Endothelial cell of umbilical vein (primary cell): ENCODE measurements around the gene KLHL5. TPM values are rescaled to one million over a fixed set of nuclear protein-coding genes. Genes with fewer than 3 reads are reported as not detected.

ENCODE experiments used
- BruUV-seq: library from RNA; stranded (reverse); fragments of 400-500 nt; replicated peaks from 2 replicates; lab custom pipeline; 2021; lab: Mats Ljungman, UMichigan
- CTCF ChIA-PET: fragments of 300-600, 350-600 bp; sonication (Branson Sonifier 250); formaldehyde crosslinking; loops from one replicate; lab custom pipeline; 2021; ENCODE audit warnings: antibody characterized with exemption, inconsistent platforms; lab: Charles Lee
- POLR2A ChIA-PET: fragments of 300-600, 350-600 bp; sonication (Branson Sonifier 250); formaldehyde crosslinking; loops from one replicate; lab custom pipeline; 2021; ENCODE audit warnings: antibody characterized with exemption, inconsistent platforms; lab: Charles Lee
- DNase-seq: peaks from one replicate; pipeline ENCODE4 v3.0.0-alpha.2; 2011; ENCODE audit warnings: low read depth, low spot score
- FAIRE-seq: peaks from 2 replicates; lab custom pipeline; 2011; peaks lifted over from hg19 to GRCh38; lab: Jason Lieb, UNC
- H2AFZ ChIP-seq: 2 replicates; pipeline ENCODE4 v1.6.0; 2012; ENCODE audit warnings: low read depth, low read length, control low read depth, inconsistent platforms
- H3K27ac ChIP-seq: 2 replicates; pipeline ENCODE4 v1.5.1; 2011; ENCODE audit warnings: low read depth, mild to moderate bottlenecking, control low read depth, low read length, moderate library complexity; ENCODE audit not compliant: insufficient read depth
- H3K27me3 ChIP-seq, 2 experiments: 2 replicates each; pipeline versions ENCODE4 v1.6.0 to v1.6.1; 2011; ENCODE audit warnings: low read length in 2 of 2, mixed read lengths in 1 of 2; ENCODE audit not compliant: control insufficient read depth in 2 of 2, insufficient read depth in 2 of 2
- H3K36me3 ChIP-seq, 2 experiments: 2 replicates in 1 of 2; 3 replicates in 1 of 2; pipeline ENCODE4 v1.5.1; 2011; ENCODE audit warnings: low read length in 2 of 2, mild to moderate bottlenecking in 1 of 2, moderate library complexity in 1 of 2; ENCODE audit not compliant: control insufficient read depth in 2 of 2, insufficient read depth in 2 of 2; ENCODE audit errors: extremely low read depth in 1 of 2
- H3K4me1 ChIP-seq: 3 replicates; pipeline ENCODE4 v1.5.1; 2011; ENCODE audit warnings: mild to moderate bottlenecking, low read length; ENCODE audit not compliant: control insufficient read depth, insufficient read depth; ENCODE audit errors: extremely low read depth
- H3K4me2 ChIP-seq: 2 replicates; pipeline ENCODE4 v1.6.1; 2011; ENCODE audit warnings: low read length, control low read depth, mixed read lengths; ENCODE audit not compliant: insufficient read depth
- H3K4me3 ChIP-seq, 3 experiments: fragments of 200-600 bp in 1 of 3; sonication (generic), shearing (Covaris generic) in 1 of 3; replicated peaks in 1 of 3; 2 replicates each; pipeline ENCODE4 v1.5.1; 2011 to 2016; ENCODE audit warnings: control low read depth in 3 of 3, low read length in 3 of 3, mild to moderate bottlenecking in 2 of 3, inconsistent platforms in 1 of 3, low read depth in 1 of 3, moderate library complexity in 1 of 3; ENCODE audit not compliant: insufficient read depth in 1 of 3
- H3K79me2 ChIP-seq: 2 replicates; pipeline ENCODE4 v1.6.0; 2012; ENCODE audit warnings: low read length, inconsistent platforms; ENCODE audit not compliant: control insufficient read depth, insufficient read depth
- H3K9ac ChIP-seq: replicated peaks from 2 replicates; pipeline ENCODE3; 2011; ENCODE audit warnings: low read length, control low read depth; ENCODE audit not compliant: insufficient read depth; ENCODE audit errors: extremely low read depth
- H3K9me1 ChIP-seq: replicated peaks from 3 replicates; pipeline ENCODE4 v1.6.0; 2011; ENCODE audit warnings: mild to moderate bottlenecking, low read length; ENCODE audit not compliant: control insufficient read depth, insufficient read depth; ENCODE audit errors: extremely low read depth
- H3K9me3 ChIP-seq: replicated peaks from 2 replicates; pipeline ENCODE4 v1.5.1; 2012; ENCODE audit warnings: low read length, inconsistent platforms; ENCODE audit not compliant: control insufficient read depth, insufficient read depth
- H4K20me1 ChIP-seq: replicated peaks from 2 replicates; pipeline ENCODE3; 2011; ENCODE audit warnings: mild to moderate bottlenecking, low read length; ENCODE audit not compliant: control insufficient read depth, insufficient read depth; ENCODE audit errors: extremely low read depth
- EZH2 ChIP-seq: IDR thresholded peaks from 2 replicates; pipeline ENCODE4 v1.6.1; 2012; ENCODE audit warnings: borderline replicate concordance, low read depth, mild to moderate bottlenecking, moderate library complexity, low read length, inconsistent platforms; ENCODE audit not compliant: severe bottlenecking
- FOS ChIP-seq: IDR thresholded peaks from 2 replicates; pipeline ENCODE4 v1.6.1; 2011; ENCODE audit warnings: mild to moderate bottlenecking, low read length, moderate library complexity, borderline replicate concordance; ENCODE audit not compliant: insufficient read depth
- GATA2 ChIP-seq: IDR thresholded peaks from 2 replicates; pipeline ENCODE4 v1.7.0; 2011; ENCODE audit warnings: low read depth, mild to moderate bottlenecking, moderate library complexity, mixed read lengths, low read length; ENCODE audit not compliant: insufficient read length, insufficient read depth
- JUN ChIP-seq: IDR thresholded peaks from 2 replicates; pipeline ENCODE4 v1.6.1; 2011; ENCODE audit warnings: borderline replicate concordance, low read depth; ENCODE audit not compliant: insufficient read length, insufficient read depth
- MYC ChIP-seq: IDR thresholded peaks from one replicate; pipeline ENCODE4 v1.6.1; 2011; ENCODE audit warnings: mild to moderate bottlenecking, low read depth, low read length
- POLR2A ChIP-seq: IDR thresholded peaks from 2 replicates; pipeline ENCODE4 v1.6.1; 2012; ENCODE audit warnings: low read depth, mild to moderate bottlenecking, control low read depth, low read length
- POLR2AphosphoS5 ChIP-seq: IDR thresholded peaks from 2 replicates; pipeline ENCODE4 v1.6.1; 2012; ENCODE audit warnings: low read depth, mild to moderate bottlenecking, control low read depth, low read length, moderate library complexity; ENCODE audit not compliant: insufficient read depth
- dilution Hi-C: fragments of 300-500 bp; cut with MboI; formaldehyde crosslinking; loops from one replicate; pipeline ENCODE4 v1.15.0; 2019; ENCODE audit warnings: low sequenced_read_pairs; ENCODE audit not compliant: extremely low pct_ligation_motif_present
- intact Hi-C: fragments of 100-400 bp; cut with micrococcal nuclease; formaldehyde crosslinking; loops from one replicate; pipeline ENCODE4 v1.10.0; 2022
- polyA plus RNA-seq, 4 experiments: library from polyadenylated mRNA; depleted of rRNA in 3 of 4; stranded (reverse) in 3 of 4; unstranded in 1 of 4; fragments of >200 nt; gene quantifications; 2 replicates each; pipeline versions ENCODE4 v1.2.1 to v1.2.3, GENCODE V29; 2011 to 2012; ENCODE audit warnings: missing spikeins in 1 of 4
- total RNA-seq: library from RNA; stranded (reverse); gene quantifications from 2 replicates; pipeline ENCODE4 v1.2.3, GENCODE V29; 2021
- TF ChIP-seq, protein P1 (sequence below): IDR thresholded peaks from 2 replicates; pipeline ENCODE4 v1.6.1; 2011; ENCODE audit not compliant: insufficient read depth, insufficient read length
- TF ChIP-seq, protein P2 (sequence below), 2 donors: IDR thresholded peaks; 1 replicate in 1 of 2; 2 replicates in 1 of 2; pipeline ENCODE4 v1.5.1; 2011; ENCODE audit warnings: low read length in 2 of 2, mild to moderate bottlenecking in 2 of 2, moderate library complexity in 2 of 2, control low read depth in 1 of 2, inconsistent platforms in 1 of 2, low read depth in 1 of 2; ENCODE audit not compliant: insufficient read depth in 1 of 2; ENCODE audit errors: extremely low read depth in 1 of 2

The KLHL5 gene
- total and polyA plus RNA-seq, 2 donors (not counting 3 experiments of a cell fraction or from before 2014, with no cell fraction given): 32.2 to 54.6 TPM

DNA sequence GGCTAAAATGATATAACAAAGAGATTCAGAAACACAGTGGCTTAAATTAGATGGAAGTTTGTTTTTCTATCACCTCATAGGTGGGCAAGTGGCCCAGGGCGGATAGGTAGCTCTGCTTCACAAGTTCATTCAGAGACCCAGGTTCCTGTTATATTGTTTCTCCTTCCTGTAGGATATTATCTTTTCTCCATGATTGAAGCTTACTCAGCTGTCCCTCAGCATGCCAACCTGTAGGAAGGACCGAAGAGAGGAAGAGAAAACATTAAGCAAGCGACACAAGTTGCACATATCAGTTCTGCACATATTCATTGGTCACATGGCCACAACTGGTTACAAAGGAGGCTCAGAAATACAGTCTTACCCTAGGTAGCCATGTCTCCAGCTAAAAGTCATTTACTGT lies 6.9 kb downstream of the KLHL5 start:
- dilution Hi-C loops (no loop called here), intact Hi-C loops (no loop called here)
- no peaks in the 10 kb centered on the region for H3K9me3 ChIP-seq
- DNase-seq (peak; percentile 71), FAIRE-seq (no peak)
- no peak overlapping the region for H3K27ac ChIP-seq
- no peak overlapping the region for H3K9ac ChIP-seq
- TF ChIP-seq JUN (peak; percentile 32), MYC (no peak), POLR2A (no peak), FOS (peak; percentile 6), EZH2 (no peak), GATA2 (no peak), POLR2AphosphoS5 (peak; percentile 39)
- TF ChIP-seq, protein P1, sequence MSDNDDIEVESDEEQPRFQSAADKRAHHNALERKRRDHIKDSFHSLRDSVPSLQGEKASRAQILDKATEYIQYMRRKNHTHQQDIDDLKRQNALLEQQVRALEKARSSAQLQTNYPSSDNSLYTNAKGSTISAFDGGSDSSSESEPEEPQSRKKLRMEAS: no peak
- TF ChIP-seq, protein P2, sequence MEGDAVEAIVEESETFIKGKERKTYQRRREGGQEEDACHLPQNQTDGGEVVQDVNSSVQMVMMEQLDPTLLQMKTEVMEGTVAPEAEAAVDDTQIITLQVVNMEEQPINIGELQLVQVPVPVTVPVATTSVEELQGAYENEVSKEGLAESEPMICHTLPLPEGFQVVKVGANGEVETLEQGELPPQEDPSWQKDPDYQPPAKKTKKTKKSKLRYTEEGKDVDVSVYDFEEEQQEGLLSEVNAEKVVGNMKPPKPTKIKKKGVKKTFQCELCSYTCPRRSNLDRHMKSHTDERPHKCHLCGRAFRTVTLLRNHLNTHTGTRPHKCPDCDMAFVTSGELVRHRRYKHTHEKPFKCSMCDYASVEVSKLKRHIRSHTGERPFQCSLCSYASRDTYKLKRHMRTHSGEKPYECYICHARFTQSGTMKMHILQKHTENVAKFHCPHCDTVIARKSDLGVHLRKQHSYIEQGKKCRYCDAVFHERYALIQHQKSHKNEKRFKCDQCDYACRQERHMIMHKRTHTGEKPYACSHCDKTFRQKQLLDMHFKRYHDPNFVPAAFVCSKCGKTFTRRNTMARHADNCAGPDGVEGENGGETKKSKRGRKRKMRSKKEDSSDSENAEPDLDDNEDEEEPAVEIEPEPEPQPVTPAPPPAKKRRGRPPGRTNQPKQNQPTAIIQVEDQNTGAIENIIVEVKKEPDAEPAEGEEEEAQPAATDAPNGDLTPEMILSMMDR (IDR thresholded peaks at IDR 0.05; ENCODE audit: extremely low read depth in 1 of 2, insufficient read depth in 1 of 2, low read depth in 1 of 2, low read length in 2 of 2): no peak
- H3K4me3 ChIP-seq: no peak overlapping the region
- H3K27me3 ChIP-seq: no peaks in the 10 kb centered on the region
- peak overlapping the region; percentile 20 for H3K4me2 ChIP-seq
- H3K36me3 ChIP-seq: no peaks in the 10 kb centered on the region
- no peaks in the 10 kb centered on the region for H3K9me1 ChIP-seq
- peaks cover 4% of the 10 kb centered on the region for H3K79me2 ChIP-seq
- H2AFZ ChIP-seq: no peak overlapping the region
- ChIA-PET CTCF (interaction anchor here (1.6 kb wide), 1 partner anchor 20 kb away, joined by 6 read pairs; no protein-coding TSS in a partner anchor), POLR2A (no interaction called here)
- H3K4me1 ChIP-seq: peaks cover 10% of the 10 kb centered on the region
- H4K20me1 ChIP-seq: no peaks in the 10 kb centered on the region
- no TSS peak for BruUV-seq
